Gastroesophageal sphincter (tissue), 4 donors: Measurements from ENCODE around the gene LHX5. TPM values are rescaled to one million over a fixed set of nuclear protein-coding genes. Genes with fewer than 3 reads are reported as not detected.

Source experiments
- ATAC-seq: fragments of 150-250 bp; one replicate; pipeline ENCODE4 v1.9.1; 2016; ENCODE audit warnings: mild to moderate bottlenecking, moderate library complexity
- H3K27ac ChIP-seq, 4 donors: fragments of 200-600 bp; sonication (generic) in 3 of 4; 1 replicate in 3 of 4; 2 replicates in 1 of 4; pipeline ENCODE4 v1.5.1; 2016 to 2019
- H3K27me3 ChIP-seq: fragments of 200-600 bp; sonication (generic); one replicate; pipeline ENCODE4 v1.5.1; 2019
- H3K36me3 ChIP-seq, 2 donors: fragments of 200-600 bp; sonication (generic); one replicate each; pipeline ENCODE4 v1.5.1; 2019; ENCODE audit warnings: control low read depth in 1 of 2
- H3K4me1 ChIP-seq, 3 donors: fragments of 200-600 bp; sonication (generic); 1 replicate in 2 of 3; 2 replicates in 1 of 3; pipeline ENCODE4 v1.5.1; 2016 to 2019; ENCODE audit warnings: control low read depth in 2 of 3
- H3K4me3 ChIP-seq, 2 donors: fragments of 200-600 bp; sonication (generic); one replicate each; pipeline ENCODE4 v1.5.1; 2019; ENCODE audit warnings: mild to moderate bottlenecking in 1 of 2, moderate library complexity in 1 of 2
- H3K9me3 ChIP-seq, 3 donors: fragments of 200-600 bp; sonication (generic); one replicate each; pipeline ENCODE4 v1.5.1; 2017 to 2019; ENCODE audit warnings: control low read depth in 2 of 3
- CTCF ChIP-seq, 4 experiments: fragments of 200-600 bp in 2 of 4; fragments of 450-650 bp in 2 of 4; sonication (generic) in 1 of 4; IDR thresholded peaks; one replicate each; pipeline ENCODE4 v1.5.1; 2017 to 2019; ENCODE audit warnings: antibody characterized with exemption in 4 of 4, mild to moderate bottlenecking in 2 of 4, moderate library complexity in 2 of 4
- EP300 ChIP-seq: sonication (generic); formaldehyde crosslinking; IDR thresholded peaks from one replicate; pipeline ENCODE4 v1.6.1; 2017; ENCODE audit warnings: antibody characterized with exemption, mild to moderate bottlenecking
- POLR2A ChIP-seq, 2 donors: fragments of 450-650 bp; IDR thresholded peaks; one replicate each; pipeline ENCODE4 v1.6.1; 2017; ENCODE audit warnings: antibody characterized with exemption in 2 of 2, mild to moderate bottlenecking in 2 of 2, moderate library complexity in 1 of 2
- POLR2AphosphoS5 ChIP-seq: sonication (generic); formaldehyde crosslinking; IDR thresholded peaks from one replicate; pipeline ENCODE4 v1.6.1; 2017; ENCODE audit warnings: antibody characterized with exemption
- WGBS, 2 donors: methylation state at CpG; one replicate each; pipeline ENCODE4 v1.1.5; 2018; ENCODE audit warnings: low coverage in 1 of 2; 5-methylcytosine and 5-hydroxymethylcytosine counted together
- total RNA-seq, 4 donors: library from RNA; depleted of rRNA; stranded (reverse); fragments of >200 nt; gene quantifications; one replicate each; pipeline ENCODE4 v1.1.0, GENCODE V29; 2016

Gene LHX5
- total RNA-seq, 4 donors from 2014 or later: not detected

GRCh38 chr12:113452458-113452857 lies 19.2 kb downstream of the LHX5 start:
- no peaks in the 10 kb centered on the region for H3K4me1 ChIP-seq
- H3K9me3 ChIP-seq: no peaks in the 10 kb centered on the region
- no CpG with 5 or more reads among the region's 2 CpGs for WGBS, 2 donors
- TF ChIP-seq POLR2A (IDR thresholded peaks at IDR 0.05) (no peak), POLR2AphosphoS5 (no peak), EP300 (no peak), CTCF (IDR thresholded peaks at IDR 0.05) (no peak)
- H3K27me3 ChIP-seq: peaks cover 64% of the 10 kb centered on the region
- no peak overlapping the region for H3K27ac ChIP-seq
- no peak for ATAC-seq
- no peak overlapping the region for H3K4me3 ChIP-seq
- no peaks in the 10 kb centered on the region for H3K36me3 ChIP-seq

GRCh38 chr12:113449839-113450238 lies 21.8 kb downstream of the LHX5 start:
- H3K9me3 ChIP-seq: peaks cover 0 to 10% (median 0%) of the 10 kb centered on the region in 3 donors
- 80 to 100% methylated on average over 1 of the region's 1 CpG for WGBS, 2 donors
- no peak for TF ChIP-seq CTCF (IDR thresholded peaks at IDR 0.05)
- no peak for TF ChIP-seq POLR2A (IDR thresholded peaks at IDR 0.05)
- no peak for TF ChIP-seq POLR2AphosphoS5
- TF ChIP-seq EP300: no peak
- H3K36me3 ChIP-seq: no peaks in the 10 kb centered on the region
- no peak for ATAC-seq
- peaks cover 66% of the 10 kb centered on the region for H3K27me3 ChIP-seq
- no peaks in the 10 kb centered on the region for H3K4me1 ChIP-seq
- H3K4me3 ChIP-seq: no peak overlapping the region
- no peak overlapping the region for H3K27ac ChIP-seq

- H3K36me3 ChIP-seq: no peaks in the 10 kb centered on the region
- H3K4me1 ChIP-seq: no peaks in the 10 kb centered on the region
- no peak overlapping the region for H3K4me3 ChIP-seq
- peaks cover 0 to 10% (median 0%) of the 10 kb centered on the region in 3 donors for H3K9me3 ChIP-seq
- H3K27me3 ChIP-seq: peaks cover 66% of the 10 kb centered on the region
- no peak for TF ChIP-seq CTCF (IDR thresholded peaks at IDR 0.05)
- no peak for TF ChIP-seq POLR2A (IDR thresholded peaks at IDR 0.05)
- no peak for TF ChIP-seq POLR2AphosphoS5
- no peak for TF ChIP-seq EP300
- H3K27ac ChIP-seq: no peak overlapping the region
- ATAC-seq: no peak
- WGBS, 2 donors: 93% methylated on average over 1 of the region's 2 CpGs; no CpG with 5 or more reads in 1 of the 2 donors
Observed at GRCh38 chr12:113449299-113449698, 22.4 kb downstream of the LHX5 start.

GRCh38 chr12:113448873-113449272 lies 22.8 kb downstream of the LHX5 start:
- no peak overlapping the region for H3K27ac ChIP-seq
- H3K4me3 ChIP-seq: no peak overlapping the region
- TF ChIP-seq EP300 (no peak), POLR2A (IDR thresholded peaks at IDR 0.05) (no peak), CTCF (IDR thresholded peaks at IDR 0.05) (no peak), POLR2AphosphoS5 (no peak)
- 19 to 46% methylated on average over 3 to 7 of the region's 7 CpGs for WGBS, 2 donors
- peaks cover 0 to 10% (median 0%) of the 10 kb centered on the region in 3 donors for H3K9me3 ChIP-seq
- H3K27me3 ChIP-seq: peaks cover 66% of the 10 kb centered on the region
- no peaks in the 10 kb centered on the region for H3K36me3 ChIP-seq
- H3K4me1 ChIP-seq: no peaks in the 10 kb centered on the region
- ATAC-seq: no peak

GRCh38 chr12:113445544-113446171 lies 26.0 kb downstream of the LHX5 start:
- no peak overlapping the region for H3K27ac ChIP-seq
- no peaks in the 10 kb centered on the region for H3K4me1 ChIP-seq
- 79 to 84% methylated on average over 3 to 5 of the region's 6 CpGs for WGBS, 2 donors
- H3K27me3 ChIP-seq: peaks cover 89% of the 10 kb centered on the region
- H3K36me3 ChIP-seq: no peaks in the 10 kb centered on the region
- H3K9me3 ChIP-seq: peaks cover 0 to 10% (median 0%) of the 10 kb centered on the region in 3 donors
- no peak overlapping the region for H3K4me3 ChIP-seq
- TF ChIP-seq POLR2AphosphoS5 (no peak), POLR2A (IDR thresholded peaks at IDR 0.05) (no peak), CTCF (IDR thresholded peaks at IDR 0.05) (no peak), EP300 (no peak)
- no peak for ATAC-seq
